Activated CD8-positive, alpha-beta T cell treated with anti-CD3 and anti-CD28 coated beads for 36 hours (primary cell): ENCODE data around the gene SNAPC4. TPM values are rescaled to one million over a fixed set of nuclear protein-coding genes. Genes with fewer than 3 reads are reported as not detected.

Experiments
- ATAC-seq: fragments of 200-7000 bp; cut with Tn5 transposase; one replicate; pipeline ENCODE4 v1.10.0; 2021; ENCODE audit warnings: mild to moderate bottlenecking, moderate library complexity
- CTCF ChIA-PET: fragments of 350-600 bp; sonication (Branson Sonifier 250); formaldehyde crosslinking; loops from one replicate; lab custom pipeline; 2021; ENCODE audit warnings: antibody characterized with exemption; lab: Charles Lee
- POLR2A ChIA-PET: fragments of 350-600 bp; sonication (Branson Sonifier 250); formaldehyde crosslinking; loops from one replicate; lab custom pipeline; 2021; ENCODE audit warnings: antibody characterized with exemption; lab: Charles Lee
- DNase-seq: peaks from one replicate; pipeline ENCODE4 v3.0.0-alpha.2; 2020
- H3K27ac Mint-ChIP-seq: one replicate; pipeline ENCODE4 v1.8.0; 2021; ENCODE audit warnings: mild to moderate bottlenecking, mixed read lengths
- H3K27me3 Mint-ChIP-seq: one replicate; pipeline ENCODE4 v1.8.0; 2021; ENCODE audit warnings: mixed read lengths
- H3K36me3 Mint-ChIP-seq: one replicate; pipeline ENCODE4 v1.8.0; 2021; ENCODE audit warnings: low read depth, mixed read lengths
- H3K4me1 Mint-ChIP-seq: one replicate; pipeline ENCODE4 v1.8.0; 2021; ENCODE audit warnings: low read depth, mixed read lengths
- H3K4me3 Mint-ChIP-seq: one replicate; pipeline ENCODE4 v1.8.0; 2021; ENCODE audit warnings: mild to moderate bottlenecking, moderate library complexity, mixed read lengths
- H3K9me3 Mint-ChIP-seq: one replicate; pipeline ENCODE4 v1.8.0; 2021; ENCODE audit warnings: mixed read lengths
- intact Hi-C: fragments of 100-400 bp; cut with micrococcal nuclease; formaldehyde crosslinking; loops from one replicate; pipeline ENCODE4 v1.10.0; 2022
- total RNA-seq, 2 experiments: library from RNA; stranded (reverse); gene quantifications; one replicate each; pipeline ENCODE4 v1.2.3, GENCODE V29; 2021
- TF ChIP-seq, protein P1 (sequence below): fragments of 200-600 bp; IDR thresholded peaks from one replicate; pipeline ENCODE4 v1.8.0; 2022; ENCODE audit warnings: antibody characterized with exemption, mild to moderate bottlenecking

Gene SNAPC4
- total RNA-seq, 2 experiments from 2014 or later = 15.5 to 17.1 TPM

DNA sequence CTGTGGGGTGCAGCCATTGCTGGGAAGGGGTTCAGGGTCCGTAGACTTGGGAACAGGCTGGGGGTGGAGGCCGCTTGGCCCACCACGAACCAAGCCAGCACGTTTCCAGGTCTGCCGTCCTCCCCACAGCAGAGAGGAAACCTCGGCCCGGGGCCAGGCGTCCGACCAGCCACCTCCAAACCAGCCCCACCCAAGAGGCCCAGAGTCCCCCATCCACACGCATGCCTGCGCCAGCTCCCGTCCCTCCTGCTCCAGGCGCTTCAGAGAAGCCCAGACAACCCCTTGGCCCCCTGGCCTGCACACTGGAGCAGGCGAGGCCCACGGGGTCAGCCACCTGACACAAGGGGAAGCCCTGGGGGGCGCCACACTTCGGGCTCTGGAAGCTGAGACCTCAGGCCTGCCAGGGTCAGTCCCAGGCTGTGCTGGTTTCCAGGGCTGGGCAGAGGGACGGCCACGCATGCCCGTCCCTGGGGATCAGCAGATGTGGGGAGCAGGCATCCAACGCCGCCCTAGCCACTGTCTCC is 42.7 kb downstream of the SNAPC4 start:
- no peak for DNase-seq
- TF ChIP-seq, protein P1, sequence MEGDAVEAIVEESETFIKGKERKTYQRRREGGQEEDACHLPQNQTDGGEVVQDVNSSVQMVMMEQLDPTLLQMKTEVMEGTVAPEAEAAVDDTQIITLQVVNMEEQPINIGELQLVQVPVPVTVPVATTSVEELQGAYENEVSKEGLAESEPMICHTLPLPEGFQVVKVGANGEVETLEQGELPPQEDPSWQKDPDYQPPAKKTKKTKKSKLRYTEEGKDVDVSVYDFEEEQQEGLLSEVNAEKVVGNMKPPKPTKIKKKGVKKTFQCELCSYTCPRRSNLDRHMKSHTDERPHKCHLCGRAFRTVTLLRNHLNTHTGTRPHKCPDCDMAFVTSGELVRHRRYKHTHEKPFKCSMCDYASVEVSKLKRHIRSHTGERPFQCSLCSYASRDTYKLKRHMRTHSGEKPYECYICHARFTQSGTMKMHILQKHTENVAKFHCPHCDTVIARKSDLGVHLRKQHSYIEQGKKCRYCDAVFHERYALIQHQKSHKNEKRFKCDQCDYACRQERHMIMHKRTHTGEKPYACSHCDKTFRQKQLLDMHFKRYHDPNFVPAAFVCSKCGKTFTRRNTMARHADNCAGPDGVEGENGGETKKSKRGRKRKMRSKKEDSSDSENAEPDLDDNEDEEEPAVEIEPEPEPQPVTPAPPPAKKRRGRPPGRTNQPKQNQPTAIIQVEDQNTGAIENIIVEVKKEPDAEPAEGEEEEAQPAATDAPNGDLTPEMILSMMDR = no peak
- Mint-ChIP-seq H3K4me1 (no peaks in the 10 kb centered on the region), H3K9me3 (no peaks in the 10 kb centered on the region), H3K27ac (no peak overlapping the region), H3K4me3 (no peak overlapping the region), H3K36me3 (no peaks in the 10 kb centered on the region), H3K27me3 (no peaks in the 10 kb centered on the region)
- ChIA-PET POLR2A (no interaction called here), CTCF (no interaction called here)
- ATAC-seq = no peak
- intact Hi-C loops = no loop called here

DNA sequence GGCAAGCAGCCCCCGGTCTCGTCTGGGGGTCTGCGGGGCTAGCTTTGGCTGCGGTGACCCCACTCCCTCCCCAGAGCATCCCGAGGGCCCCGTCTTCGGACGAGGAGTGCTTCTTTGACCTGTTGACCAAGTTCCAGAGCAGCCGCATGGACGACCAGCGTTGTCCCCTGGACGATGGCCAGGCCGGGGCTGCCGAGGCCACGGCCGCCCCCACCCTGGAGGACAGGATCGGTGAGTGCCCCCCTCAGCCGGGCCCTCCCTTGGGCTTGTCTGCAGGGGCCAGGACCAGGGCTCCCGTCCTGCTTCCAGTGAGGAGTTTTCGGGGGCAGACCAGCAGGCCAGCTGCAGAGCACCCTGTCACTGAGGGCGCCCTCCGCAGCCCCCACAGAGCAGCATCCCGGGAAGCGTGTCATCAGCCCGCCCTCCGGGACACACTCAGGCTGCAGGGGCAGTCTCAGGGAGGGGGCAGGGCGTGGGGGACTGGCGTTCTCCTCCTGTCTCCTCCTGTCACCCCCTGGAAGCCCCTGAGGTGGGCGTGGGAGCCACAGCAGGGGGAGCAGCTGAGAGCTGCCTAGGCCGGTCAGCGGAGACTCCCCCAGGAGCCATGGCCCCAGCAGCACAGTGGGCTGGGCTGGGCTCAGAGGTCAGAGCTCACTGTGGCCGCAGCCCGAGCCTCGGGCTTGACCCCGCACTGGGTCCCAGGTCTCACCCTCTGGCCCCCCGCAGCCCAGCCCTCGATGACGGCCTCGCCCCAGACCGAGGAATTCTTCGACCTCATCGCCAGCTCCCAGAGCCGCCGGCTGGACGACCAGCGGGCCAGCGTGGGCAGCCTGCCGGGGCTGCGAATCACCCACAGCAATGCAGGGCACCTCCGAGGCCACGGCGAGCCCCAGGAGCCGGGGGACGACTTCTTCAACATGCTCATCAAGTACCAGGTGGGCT is 44.1 kb downstream of the SNAPC4 start:
- CTCF ChIA-PET = interaction anchor here (1.0 kb wide), 1 partner anchor 45 kb away, joined by 3 read pairs; no protein-coding TSS in a partner anchor
- Mint-ChIP-seq H3K4me1 (no peaks in the 10 kb centered on the region), H3K9me3 (no peaks in the 10 kb centered on the region), H3K36me3 (no peaks in the 10 kb centered on the region), H3K4me3 (no peak overlapping the region), H3K27me3 (no peaks in the 10 kb centered on the region), H3K27ac (no peak overlapping the region)
- intact Hi-C loops = no loop called here
- POLR2A ChIA-PET = interaction anchor here (0.5 to 0.8 kb wide), 2 partner anchors 37 to 370 kb away, joined by 3 read pairs; no protein-coding TSS in a partner anchor
- ATAC-seq (no peak), DNase-seq (no peak)
- TF ChIP-seq, protein P1 = no peak

DNA sequence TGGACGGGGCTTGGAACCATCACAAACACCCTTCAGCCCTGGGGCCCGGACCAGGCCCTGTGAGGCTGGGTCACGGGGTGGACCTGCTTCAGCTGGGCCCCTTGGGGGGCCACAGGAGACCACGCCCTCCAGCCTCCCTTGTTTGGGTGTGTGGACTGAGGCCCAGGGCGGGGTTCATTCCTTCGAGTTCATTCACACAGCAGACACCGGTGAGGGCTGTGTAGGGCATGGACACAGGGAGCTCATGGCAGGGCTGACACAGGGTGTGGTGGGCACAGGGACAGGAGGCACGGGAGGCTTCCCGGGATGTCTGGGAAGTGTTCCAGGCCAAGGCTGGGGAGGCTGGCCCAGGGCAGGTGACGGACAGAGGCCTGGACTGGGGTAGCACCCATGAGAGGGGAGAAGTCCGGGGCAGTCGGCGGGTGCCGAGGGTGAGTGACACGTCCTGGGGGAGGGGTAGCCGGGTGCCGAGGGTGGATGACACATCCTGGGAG is 45.3 kb downstream of the SNAPC4 start:
- no peaks in the 10 kb centered on the region for H3K36me3 Mint-ChIP-seq
- ATAC-seq = no peak
- H3K27me3 Mint-ChIP-seq = no peaks in the 10 kb centered on the region
- intact Hi-C loops = no loop called here
- no peaks in the 10 kb centered on the region for H3K9me3 Mint-ChIP-seq
- DNase-seq = no peak
- H3K4me1 Mint-ChIP-seq = no peaks in the 10 kb centered on the region
- H3K27ac Mint-ChIP-seq = no peak overlapping the region
- ChIA-PET POLR2A (interaction anchor here (0.6 to 1.5 kb wide), 3 partner anchors 9 to 106 kb away, joined by 3 to 4 read pairs (median 3); partner anchors contain the start of gene DNLZ), CTCF (no interaction called here)
- TF ChIP-seq, protein P1 = no peak
- no peak overlapping the region for H3K4me3 Mint-ChIP-seq

DNA sequence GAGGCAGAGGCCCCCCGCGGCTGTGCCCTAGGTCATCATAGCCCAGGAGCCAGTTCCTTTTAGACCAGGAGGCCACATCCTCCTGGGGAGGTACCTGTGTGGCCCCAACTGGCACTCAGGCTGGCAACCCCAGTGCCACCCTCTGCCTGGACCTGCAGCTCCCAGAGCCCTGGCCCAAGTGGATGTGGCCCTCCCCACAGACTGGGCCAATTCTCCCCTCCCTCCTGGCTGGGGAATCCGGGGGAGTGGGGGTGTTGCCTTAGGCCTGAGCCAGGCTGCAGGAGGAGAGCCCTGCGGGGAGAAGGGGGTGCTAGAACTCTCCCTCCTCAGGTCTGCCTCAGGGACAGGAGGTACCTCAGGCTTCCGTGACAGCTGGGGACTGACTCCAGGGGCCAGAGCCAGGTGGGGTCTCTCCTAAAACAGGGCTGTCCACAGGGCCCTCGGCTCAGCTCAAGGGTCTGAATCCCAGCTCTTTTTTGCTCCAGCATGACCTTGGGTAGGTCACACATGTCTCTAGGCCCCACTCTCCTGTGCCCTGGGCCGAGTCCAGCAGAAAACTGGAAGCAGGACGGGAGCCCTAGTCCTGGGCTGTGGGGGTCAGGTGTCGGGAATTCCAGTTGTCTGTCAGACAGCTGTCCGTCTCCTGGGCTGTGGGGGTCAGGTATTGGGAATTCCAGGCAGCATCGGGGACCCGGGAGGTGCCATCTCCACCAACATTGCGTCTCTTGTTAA is 46.0 kb downstream of the SNAPC4 start:
- Mint-ChIP-seq H3K4me1 (no peaks in the 10 kb centered on the region), H3K27me3 (no peaks in the 10 kb centered on the region), H3K27ac (no peak overlapping the region), H3K36me3 (no peaks in the 10 kb centered on the region), H3K9me3 (no peaks in the 10 kb centered on the region), H3K4me3 (no peak overlapping the region)
- ATAC-seq = no peak
- TF ChIP-seq, protein P1 = no peak
- ChIA-PET CTCF (no interaction called here), POLR2A (interaction anchor here (0.8 to 1.5 kb wide), 3 partner anchors 9 to 14 kb away, joined by 3 to 4 read pairs (median 3); partner anchors contain the start of gene DNLZ)
- no peak for DNase-seq
- intact Hi-C loops = no loop called here
